Breast epithelium (tissue), 4 donors: ENCODE data around the gene SH2D7. TPM values are rescaled to one million over a fixed set of nuclear protein-coding genes. Genes with fewer than 3 reads are reported as not detected.

Experiments
- DNase-seq, 2 donors: peaks; one replicate each; pipeline ENCODE4 v3.0.0-alpha.2; 2019; ENCODE audit warnings: low spot score in 2 of 2
- H3K27ac ChIP-seq, 2 donors: fragments of 200-600 bp; sonication (generic) in 1 of 2; one replicate each; pipeline ENCODE4 v1.5.1; 2016 to 2019; ENCODE audit warnings: mild to moderate bottlenecking in 1 of 2
- H3K27me3 ChIP-seq, 2 donors: fragments of 200-600 bp; sonication (generic) in 1 of 2; one replicate each; pipeline versions ENCODE4 v1.5.1 to v1.6.0; 2017 to 2019; ENCODE audit warnings: control low read depth in 1 of 2, mild to moderate bottlenecking in 1 of 2
- H3K36me3 ChIP-seq: fragments of 200-600 bp; one replicate; pipeline ENCODE4 v1.5.1; 2019
- H3K4me1 ChIP-seq, 2 donors: fragments of 200-600 bp; sonication (generic); one replicate each; pipeline ENCODE4 v1.5.1; 2016 to 2019; ENCODE audit warnings: control low read depth in 1 of 2
- H3K4me3 ChIP-seq, 3 donors: fragments of 200-600 bp; sonication (generic); 1 replicate in 2 of 3; 2 replicates in 1 of 3; pipeline ENCODE4 v1.5.1; 2016 to 2019; ENCODE audit warnings: mild to moderate bottlenecking in 3 of 3, moderate library complexity in 2 of 3
- H3K9me3 ChIP-seq, 2 donors: fragments of 200-600 bp; sonication (generic) in 1 of 2; one replicate each; pipeline ENCODE4 v1.5.1; 2016 to 2019; ENCODE audit warnings: control low read depth in 1 of 2
- POLR2A ChIP-seq: fragments of 450-650 bp; IDR thresholded peaks from one replicate; pipeline ENCODE4 v1.6.1; 2016; ENCODE audit warnings: antibody characterized with exemption, mild to moderate bottlenecking, moderate library complexity
- POLR2AphosphoS5 ChIP-seq, 3 donors: sonication (generic); formaldehyde crosslinking; IDR thresholded peaks; one replicate each; pipeline ENCODE4 v1.6.1; 2017; ENCODE audit warnings: antibody characterized with exemption in 3 of 3
- intact Hi-C: fragments of 100-400 bp; cut with DNase I; formaldehyde crosslinking; loops from one replicate; pipeline ENCODE4 v1.15.1; 2023; ENCODE audit warnings: low total_unique reads
- total RNA-seq, 3 donors: library from RNA; depleted of rRNA; stranded (reverse); fragments of >200 nt; gene quantifications; one replicate each; pipeline ENCODE4 v1.1.0, GENCODE V29; 2016
- TF ChIP-seq, protein P1 (sequence below), 3 donors: fragments of 450-650 bp; IDR thresholded peaks; one replicate each; pipeline ENCODE4 v1.5.1; 2016 to 2017; ENCODE audit warnings: antibody characterized with exemption in 3 of 3, mild to moderate bottlenecking in 3 of 3, moderate library complexity in 3 of 3

The SH2D7 gene
- total RNA-seq, 3 donors from 2014 or later: not detected

DNA sequence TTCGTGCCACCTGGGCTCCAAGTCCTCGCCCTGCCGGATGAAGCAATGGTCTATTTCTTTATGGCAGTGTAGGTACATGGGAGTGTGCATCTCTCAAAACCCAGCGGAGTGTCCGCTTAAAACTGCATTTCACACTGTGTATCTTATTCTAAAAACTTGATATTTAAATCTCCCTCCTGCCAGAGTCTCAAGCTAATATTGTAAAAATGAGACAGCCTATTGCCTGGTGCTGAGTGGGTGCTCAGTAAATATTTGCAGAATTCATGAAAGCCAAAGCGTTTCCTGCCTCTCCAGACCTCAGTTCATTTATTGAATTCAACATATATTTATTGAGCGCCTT is 14.5 kb upstream of the SH2D7 start:
- Histone ChIP-seq H3K36me3 (no peaks in the 10 kb centered on the region), H3K27ac (peak overlapping the region in 1 of 2 donors; percentile 95), H3K27me3 (no peaks in the 10 kb centered on the region), H3K4me1 (no peaks in the 10 kb centered on the region), H3K9me3 (no peaks in the 10 kb centered on the region), H3K4me3 (peak overlapping the region; percentile 84 to 92 (median 92))
- TF ChIP-seq, protein P1, sequence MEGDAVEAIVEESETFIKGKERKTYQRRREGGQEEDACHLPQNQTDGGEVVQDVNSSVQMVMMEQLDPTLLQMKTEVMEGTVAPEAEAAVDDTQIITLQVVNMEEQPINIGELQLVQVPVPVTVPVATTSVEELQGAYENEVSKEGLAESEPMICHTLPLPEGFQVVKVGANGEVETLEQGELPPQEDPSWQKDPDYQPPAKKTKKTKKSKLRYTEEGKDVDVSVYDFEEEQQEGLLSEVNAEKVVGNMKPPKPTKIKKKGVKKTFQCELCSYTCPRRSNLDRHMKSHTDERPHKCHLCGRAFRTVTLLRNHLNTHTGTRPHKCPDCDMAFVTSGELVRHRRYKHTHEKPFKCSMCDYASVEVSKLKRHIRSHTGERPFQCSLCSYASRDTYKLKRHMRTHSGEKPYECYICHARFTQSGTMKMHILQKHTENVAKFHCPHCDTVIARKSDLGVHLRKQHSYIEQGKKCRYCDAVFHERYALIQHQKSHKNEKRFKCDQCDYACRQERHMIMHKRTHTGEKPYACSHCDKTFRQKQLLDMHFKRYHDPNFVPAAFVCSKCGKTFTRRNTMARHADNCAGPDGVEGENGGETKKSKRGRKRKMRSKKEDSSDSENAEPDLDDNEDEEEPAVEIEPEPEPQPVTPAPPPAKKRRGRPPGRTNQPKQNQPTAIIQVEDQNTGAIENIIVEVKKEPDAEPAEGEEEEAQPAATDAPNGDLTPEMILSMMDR (IDR thresholded peaks at IDR 0.05): no peak
- TF ChIP-seq POLR2A (no peak), POLR2AphosphoS5 (IDR thresholded peaks at IDR 0.05) (no peak)
- no peak for DNase-seq
- intact Hi-C loops: no loop called here

GRCh38 chr15:78079298-78080087 is 12.9 kb upstream of the SH2D7 start:
- DNase-seq: no peak
- TF ChIP-seq, protein P1 (IDR thresholded peaks at IDR 0.05): no peak
- TF ChIP-seq POLR2AphosphoS5 (IDR thresholded peaks at IDR 0.05): no peak
- TF ChIP-seq POLR2A: no peak

DNA sequence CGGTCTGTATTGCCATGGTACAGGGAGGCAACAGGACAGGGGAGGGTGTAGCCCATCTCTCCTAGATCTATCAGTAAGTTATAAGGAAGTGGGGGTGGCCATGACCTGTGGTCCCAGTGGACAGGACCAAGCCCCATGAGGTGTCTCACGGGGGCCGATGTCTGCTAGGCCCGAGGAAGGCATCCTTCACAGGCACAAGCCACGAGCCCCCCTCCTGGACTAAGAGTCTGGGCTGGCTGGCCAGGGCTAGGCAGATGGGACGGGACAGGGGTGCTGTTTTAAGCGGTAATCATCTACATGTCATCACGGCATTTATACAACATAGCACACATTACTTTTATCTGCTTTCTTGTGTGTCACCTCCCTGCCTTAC is 12.3 kb upstream of the SH2D7 start:
- no peak for TF ChIP-seq POLR2A
- TF ChIP-seq, protein P1 (IDR thresholded peaks at IDR 0.05): no peak
- no peak for TF ChIP-seq POLR2AphosphoS5 (IDR thresholded peaks at IDR 0.05)
- Histone ChIP-seq H3K36me3 (no peaks in the 10 kb centered on the region), H3K4me1 (no peaks in the 10 kb centered on the region), H3K9me3 (no peaks in the 10 kb centered on the region), H3K27me3 (no peaks in the 10 kb centered on the region), H3K27ac (no peak overlapping the region), H3K4me3 (no peak overlapping the region)
- no peak for DNase-seq
- intact Hi-C loops: no loop called here

More at GRCh38 chr15:78079298-78080087, 12.9 kb upstream of the SH2D7 start:
- Histone ChIP-seq H3K36me3 (no peaks in the 10 kb centered on the region), H3K4me1 (no peaks in the 10 kb centered on the region), H3K4me3 (no peak overlapping the region), H3K27ac (no peak overlapping the region), H3K27me3 (no peaks in the 10 kb centered on the region), H3K9me3 (no peaks in the 10 kb centered on the region)
- intact Hi-C loops: no loop called here

DNA sequence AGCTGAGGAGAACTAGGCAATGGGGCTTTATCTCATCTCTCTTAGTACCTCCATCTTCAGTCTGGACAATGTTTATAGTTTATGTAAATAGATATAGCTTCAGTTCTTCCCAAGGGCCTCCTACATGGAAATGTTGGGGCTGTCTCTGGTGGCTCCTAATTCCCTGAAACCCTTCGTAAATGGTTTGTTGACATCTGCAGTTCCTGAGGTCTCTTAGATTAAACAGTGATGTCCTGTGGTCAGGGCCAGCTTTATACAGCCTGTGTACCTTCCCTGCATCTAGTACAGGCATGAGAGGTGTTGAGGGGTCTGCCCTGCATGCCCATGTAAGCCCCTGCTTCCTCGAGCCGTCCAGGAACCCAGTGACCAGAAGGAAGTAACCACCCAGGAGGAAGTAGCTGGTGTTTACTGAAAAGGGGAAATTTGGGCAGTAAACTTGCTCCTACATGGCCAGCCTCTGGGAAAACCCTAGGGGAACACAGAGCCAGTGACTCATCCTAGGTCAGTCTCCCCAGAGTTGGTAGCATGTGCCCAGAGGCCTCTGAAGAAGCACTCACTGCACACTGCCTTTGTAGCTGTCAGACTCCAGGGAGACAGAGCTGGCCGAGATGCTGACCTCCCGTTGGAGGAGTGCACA is 10.1 kb upstream of the SH2D7 start:
- Histone ChIP-seq H3K27ac (no peak overlapping the region), H3K4me3 (no peak overlapping the region), H3K36me3 (no peaks in the 10 kb centered on the region), H3K27me3 (no peaks in the 10 kb centered on the region), H3K9me3 (no peaks in the 10 kb centered on the region), H3K4me1 (no peaks in the 10 kb centered on the region)
- intact Hi-C loops: no loop called here
- no peak for TF ChIP-seq POLR2A
- no peak for DNase-seq

DNA sequence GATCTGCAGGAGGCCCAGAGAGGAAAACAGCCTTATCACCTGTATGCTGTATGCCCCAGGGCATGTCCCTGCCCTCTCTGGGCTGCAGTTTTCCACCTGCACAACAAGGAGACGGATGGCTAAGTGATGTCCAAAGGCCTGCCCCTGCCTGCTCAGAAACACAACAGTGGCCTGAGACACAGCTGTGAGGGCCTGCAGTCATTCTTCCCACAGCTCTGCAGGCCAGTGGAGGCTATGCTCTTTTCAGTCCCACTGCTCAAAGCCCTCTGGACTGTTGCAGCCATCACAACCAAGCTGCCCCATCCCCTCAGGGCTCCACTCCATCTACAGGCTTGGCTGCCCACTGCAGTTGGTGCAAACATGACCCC is 9.6 kb upstream of the SH2D7 start:
- no peaks in the 10 kb centered on the region for H3K9me3 ChIP-seq
- DNase-seq: no peak
- no peaks in the 10 kb centered on the region for H3K27me3 ChIP-seq
- H3K4me1 ChIP-seq: no peaks in the 10 kb centered on the region
- no peak for TF ChIP-seq POLR2AphosphoS5 (IDR thresholded peaks at IDR 0.05)
- no peak for TF ChIP-seq POLR2A
- TF ChIP-seq, protein P1 (IDR thresholded peaks at IDR 0.05): no peak
- no peak overlapping the region for H3K4me3 ChIP-seq
- no peaks in the 10 kb centered on the region for H3K36me3 ChIP-seq
- H3K27ac ChIP-seq: no peak overlapping the region
- intact Hi-C loops: no loop called here
